GM19395 (cell line): ENCODE data around the gene RNF151.
"Not testable (repeated sequence)": the region's sequence is repeated elsewhere in the genome, so short reads cannot be mapped to it uniquely, and the experiment has no call there.

ENCODE experiments used
- ATAC-seq: cut with Tn5 transposase; IDR thresholded peaks from one replicate; pipeline ENCODE4 v1.9.1; 2021; ENCODE audit warnings: mild to moderate bottlenecking, moderate library complexity; ENCODE audit not compliant: unreplicated experiment

The RNF151 gene

GRCh38 chr16:1966460-1966859, at the start of gene RNF151:
Gene RNF151, plus strand, starts transcription at chr16:1966856. Its CDS starts 26 bp downstream, at chr16:1966882.
- ATAC-seq, result no peak

- no peak for ATAC-seq
These were observed 49.5 kb upstream of the RNF151 start for GRCh38 chr16:1917056-1917664.

- ATAC-seq, result no peak
These were observed 48.8 kb upstream of the RNF151 start for GRCh38 chr16:1917665-1918350.

GRCh38 chr16:1918351-1919326, 48.0 kb upstream of the RNF151 start, which contains the start of gene HS3ST6:
Gene HS3ST6, minus strand, starts transcription at chr16:1918415. Its CDS starts 92 bp downstream, at chr16:1918323.
- no peak for ATAC-seq

GRCh38 chr16:1919327-1919998, 47.2 kb upstream of the RNF151 start:
- ATAC-seq, result no peak

GRCh38 chr16:1920122-1920521, 46.5 kb upstream of the RNF151 start:
- not testable (repeated sequence) for ATAC-seq

GRCh38 chr16:1920727-1921171, 45.9 kb upstream of the RNF151 start:
- no peak for ATAC-seq

GRCh38 chr16:1922357-1922756, 44.3 kb upstream of the RNF151 start:
- ATAC-seq, result no peak

- ATAC-seq, result no peak
These were observed 43.2 kb upstream of the RNF151 start for GRCh38 chr16:1923299-1924034.

GRCh38 chr16:1924095-1924494, 42.6 kb upstream of the RNF151 start:
- ATAC-seq, result no peak

GRCh38 chr16:1926271-1926670, 40.4 kb upstream of the RNF151 start:
- ATAC-seq, result no peak

- peak; percentile 42 for ATAC-seq
These were observed 37.6 kb upstream of the RNF151 start for GRCh38 chr16:1929105-1929504.

- peak; percentile 74 for ATAC-seq
These were observed 36.9 kb upstream of the RNF151 start for GRCh38 chr16:1929578-1930337.

- no peak for ATAC-seq
These were observed 36.3 kb upstream of the RNF151 start for GRCh38 chr16:1930338-1930720.

GRCh38 chr16:1932050-1933028, 34.3 kb upstream of the RNF151 start:
- no peak for ATAC-seq

GRCh38 chr16:1933097-1933661, 33.5 kb upstream of the RNF151 start:
- ATAC-seq, result no peak

GRCh38 chr16:1936945-1937479, 29.6 kb upstream of the RNF151 start:
- ATAC-seq, result no peak

- no peak for ATAC-seq
These were observed 28.3 kb upstream of the RNF151 start for GRCh38 chr16:1938316-1938715.
